EL (cell line): ENCODE data around the gene FERD3L.

Experiments used
- DNase-seq: peaks from one replicate; pipeline ENCODE4 v3.0.0-alpha.2; 2016

FERD3L gene

DNA sequence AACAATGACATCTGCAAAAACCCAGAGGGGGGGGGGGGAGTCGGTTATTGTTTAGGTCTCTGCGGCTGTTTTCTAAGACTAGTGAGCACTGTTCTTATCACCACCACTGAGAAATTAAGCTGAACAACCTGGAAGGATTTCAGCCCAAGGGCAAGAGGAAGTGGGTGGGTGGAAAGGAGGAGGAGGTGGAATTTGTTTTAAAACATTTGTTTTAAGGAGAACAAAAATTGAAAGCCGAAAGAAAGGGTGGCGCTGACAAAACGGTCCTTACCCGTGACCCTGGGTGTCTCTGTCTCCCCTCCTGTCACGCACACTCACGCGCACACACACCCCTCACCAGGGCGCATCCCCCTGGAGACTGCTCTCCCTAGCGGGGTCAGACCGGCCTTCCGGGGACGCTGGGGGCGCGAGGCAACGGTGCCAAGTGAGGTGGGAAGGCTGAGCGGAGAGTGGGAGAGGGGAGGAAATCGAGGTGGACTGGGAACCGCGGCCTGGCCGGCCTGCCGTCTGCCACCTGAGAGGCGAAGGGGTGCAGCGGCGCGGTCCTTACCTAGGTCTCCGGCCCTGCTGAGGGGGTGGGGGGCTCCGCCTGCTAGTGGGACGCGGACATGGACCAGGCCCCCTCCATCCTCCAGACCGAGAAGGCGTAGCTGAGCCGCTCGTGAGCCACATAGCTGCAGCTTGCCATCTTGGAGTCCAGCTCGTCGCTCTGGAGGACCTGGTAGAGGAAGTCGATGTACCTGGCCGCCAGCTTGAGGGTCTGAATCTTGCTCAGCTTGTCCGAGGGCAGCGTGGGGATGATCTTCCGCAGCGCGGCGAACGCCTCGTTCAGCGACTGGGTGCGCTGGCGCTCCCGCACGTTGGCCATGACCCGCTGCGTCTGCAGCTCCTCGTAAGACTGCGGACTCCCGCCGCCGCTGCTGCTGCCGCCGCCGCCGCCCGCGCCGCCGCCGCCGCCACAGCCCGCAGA lies 28.8 kb downstream of the FERD3L start:
- peak; percentile 63 for DNase-seq

DNA sequence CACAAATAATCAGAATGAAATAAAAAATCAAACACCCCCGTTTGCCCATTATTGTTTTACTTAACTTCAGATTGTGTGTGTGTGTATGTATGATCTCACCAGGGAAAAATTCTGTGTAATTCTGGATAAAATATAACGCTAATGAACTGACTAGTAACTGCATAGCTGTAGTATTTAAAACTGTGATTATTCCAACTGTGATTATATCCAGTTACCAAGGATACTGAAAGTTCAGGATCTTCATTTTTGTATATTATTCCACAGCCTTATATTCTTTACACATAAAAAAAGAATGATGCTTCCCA lies 30.7 kb downstream of the FERD3L start:
- peak; percentile 75 for DNase-seq

DNA sequence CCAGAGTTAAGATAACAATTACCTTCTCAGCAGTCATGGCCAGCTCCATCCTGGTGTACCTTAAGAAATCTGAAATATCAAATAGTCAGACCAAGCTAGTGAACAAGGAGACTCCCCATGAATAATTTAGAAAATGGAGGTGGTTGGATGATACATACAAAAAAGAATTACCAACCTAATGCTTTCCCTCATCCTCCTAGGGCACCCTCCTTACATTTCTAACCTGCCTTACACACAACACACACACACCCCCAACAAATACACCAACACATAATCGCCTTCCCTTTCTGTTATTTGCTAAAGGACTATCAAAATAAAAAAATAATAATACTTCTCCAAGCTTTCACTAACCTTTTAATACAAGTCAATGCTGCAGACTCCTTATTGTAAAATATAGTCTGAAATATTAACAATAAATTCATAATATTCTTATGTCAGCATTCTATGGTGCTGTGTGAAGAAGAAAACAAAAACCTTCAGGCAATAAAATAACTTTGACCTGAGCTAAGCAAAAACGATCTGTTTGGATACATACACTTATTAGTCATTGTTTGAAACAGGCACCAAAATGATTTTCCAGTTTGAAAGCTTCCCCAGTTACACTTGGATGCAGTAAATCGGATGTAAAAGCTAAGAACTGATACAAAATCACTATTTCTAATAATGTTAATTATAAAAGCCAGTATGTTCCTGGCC lies 31.2 kb downstream of the FERD3L start:
- DNase-seq: peak; percentile 68

DNA sequence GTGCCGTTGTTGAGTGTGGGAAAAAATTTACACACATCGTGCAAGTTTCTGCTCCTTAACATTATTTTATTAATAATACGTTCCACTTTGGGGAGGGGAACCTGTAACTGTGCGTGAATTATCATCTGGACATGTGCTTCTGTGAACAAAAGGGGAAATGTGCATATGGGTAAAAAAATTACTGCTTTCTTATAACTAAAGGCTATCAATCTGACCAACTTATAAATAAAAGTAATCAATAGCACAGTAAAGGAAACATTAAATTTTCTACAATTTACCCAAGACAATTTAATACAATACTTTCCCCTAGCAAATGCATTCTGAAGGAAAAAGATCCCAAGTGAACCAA lies 32.2 kb downstream of the FERD3L start:
- DNase-seq: no peak

DNA sequence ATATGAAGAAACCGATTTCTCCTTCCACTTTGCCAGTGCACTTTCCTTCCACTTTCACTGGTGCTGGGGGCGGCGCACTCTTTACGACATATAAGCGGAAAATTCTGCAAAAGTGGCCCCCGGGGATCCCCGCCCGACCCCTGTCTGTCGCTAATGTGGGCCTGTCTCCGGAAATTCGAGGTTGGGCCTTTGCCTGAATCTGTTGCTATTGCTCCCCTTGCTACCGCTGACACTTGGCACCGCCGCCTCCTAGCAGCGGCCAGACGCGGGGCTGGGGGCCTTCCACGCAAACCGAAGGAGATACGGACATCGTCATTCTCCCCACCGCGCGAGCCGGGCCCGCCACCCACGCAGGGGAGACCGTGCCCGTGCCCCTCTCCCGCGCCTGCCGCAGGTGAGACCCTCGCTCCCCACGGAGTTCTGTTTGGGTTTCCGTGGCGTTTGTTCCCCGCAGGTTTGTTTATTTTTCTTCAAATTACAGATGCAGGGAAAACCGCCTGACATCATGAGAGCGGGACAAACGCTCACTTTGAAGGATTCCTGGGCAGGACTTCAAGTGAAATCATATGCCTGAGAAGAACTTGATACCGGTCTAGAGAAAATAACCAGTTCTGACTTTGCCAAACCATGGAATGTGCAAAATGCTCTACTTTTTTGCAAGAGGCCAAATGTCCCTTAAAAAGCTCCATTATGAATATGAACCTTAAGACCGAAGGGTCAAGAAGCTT lies 32.8 kb downstream of the FERD3L start:
- peak; percentile 64 for DNase-seq

DNA sequence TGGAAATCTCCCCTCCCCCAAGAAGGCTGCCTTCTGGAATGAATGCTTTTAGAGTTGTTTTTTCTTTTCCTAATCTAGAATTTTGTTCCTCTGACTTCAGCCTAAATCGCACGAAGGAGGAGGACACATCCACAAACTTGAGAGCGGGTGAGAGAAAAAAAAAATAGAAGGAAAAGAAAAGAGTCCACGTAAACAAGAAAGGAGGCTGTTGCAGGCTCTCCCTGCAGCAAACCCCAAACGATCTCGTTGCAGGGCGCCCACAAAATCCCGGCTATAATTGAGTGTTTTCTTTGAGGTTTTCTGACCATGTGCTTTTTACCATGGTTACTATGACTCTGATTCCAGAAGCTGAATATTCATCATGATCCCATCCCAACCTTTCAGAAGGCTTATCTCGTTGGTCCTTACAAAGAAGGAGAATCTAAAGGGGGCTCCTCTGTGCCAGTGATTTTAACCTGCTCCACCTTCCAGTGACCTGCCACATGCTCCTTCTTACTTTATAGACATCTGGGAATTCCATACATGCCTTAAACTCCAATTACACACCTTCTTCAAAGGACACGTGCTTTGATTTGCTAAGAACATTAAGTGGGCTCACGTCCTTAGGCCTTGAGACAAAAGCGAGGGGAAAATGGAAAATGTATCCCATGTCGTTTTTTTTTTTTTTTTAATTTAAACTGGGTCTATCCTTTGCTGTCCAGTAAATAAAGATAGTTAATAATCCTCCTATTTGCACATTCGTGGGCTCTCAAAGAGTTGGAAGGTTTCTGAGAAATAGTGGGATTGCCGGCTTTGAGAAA lies 33.5 kb downstream of the FERD3L start:
- peak; percentile 62 for DNase-seq

DNA sequence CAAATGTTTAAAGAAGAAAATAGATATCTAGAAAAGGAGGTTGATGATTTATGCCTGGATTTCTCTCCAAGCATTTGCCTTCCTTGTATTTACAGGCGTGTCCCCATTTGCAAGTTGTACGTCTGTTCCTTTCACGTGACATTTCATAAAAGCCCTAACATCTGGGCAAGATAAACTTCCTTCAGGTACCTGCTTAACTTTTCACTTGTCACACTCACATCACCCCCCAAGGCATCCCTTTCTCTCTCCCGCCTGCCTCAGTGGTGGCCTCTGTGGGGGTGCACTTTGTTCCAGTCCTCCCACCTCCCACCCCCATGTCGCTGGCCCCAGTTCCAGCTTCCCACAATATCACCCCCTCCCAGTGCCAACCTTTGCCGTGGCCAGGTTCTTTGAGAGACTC lies 34.4 kb downstream of the FERD3L start:
- DNase-seq: peak; percentile 41

DNA sequence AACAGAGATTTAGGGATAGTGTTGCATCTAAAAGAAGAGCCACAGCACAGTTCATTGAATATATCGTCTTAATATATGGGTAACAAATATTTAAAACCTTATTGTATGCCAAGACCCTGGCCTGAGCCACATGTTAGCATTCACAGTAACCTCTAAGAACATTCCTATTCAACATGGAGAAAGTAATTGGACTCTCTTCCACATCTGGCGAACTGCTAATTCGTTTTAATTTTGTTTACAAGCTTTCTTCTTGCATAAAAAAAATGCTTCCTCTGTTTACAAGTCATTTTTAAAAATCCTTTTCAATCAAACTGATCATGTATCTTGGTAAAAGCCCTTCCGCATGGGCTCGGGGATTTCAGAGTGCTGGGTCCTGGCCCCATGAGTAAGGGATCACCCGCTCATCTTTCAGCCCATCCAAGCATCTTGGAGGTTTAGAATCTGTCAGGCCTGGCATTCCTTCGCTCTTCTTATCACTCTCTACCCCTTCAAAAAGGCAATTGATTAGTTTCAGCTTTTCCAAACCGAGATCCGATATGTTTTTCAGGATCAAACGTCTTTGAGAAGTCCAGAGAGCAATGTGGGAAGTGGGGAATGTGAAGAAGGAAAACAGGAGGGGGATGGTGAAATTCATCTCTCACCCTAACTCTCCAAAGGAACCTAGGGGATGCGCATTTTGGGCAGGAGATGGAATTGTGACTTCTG lies 35.0 kb downstream of the FERD3L start:
- peak; percentile 49 for DNase-seq

DNA sequence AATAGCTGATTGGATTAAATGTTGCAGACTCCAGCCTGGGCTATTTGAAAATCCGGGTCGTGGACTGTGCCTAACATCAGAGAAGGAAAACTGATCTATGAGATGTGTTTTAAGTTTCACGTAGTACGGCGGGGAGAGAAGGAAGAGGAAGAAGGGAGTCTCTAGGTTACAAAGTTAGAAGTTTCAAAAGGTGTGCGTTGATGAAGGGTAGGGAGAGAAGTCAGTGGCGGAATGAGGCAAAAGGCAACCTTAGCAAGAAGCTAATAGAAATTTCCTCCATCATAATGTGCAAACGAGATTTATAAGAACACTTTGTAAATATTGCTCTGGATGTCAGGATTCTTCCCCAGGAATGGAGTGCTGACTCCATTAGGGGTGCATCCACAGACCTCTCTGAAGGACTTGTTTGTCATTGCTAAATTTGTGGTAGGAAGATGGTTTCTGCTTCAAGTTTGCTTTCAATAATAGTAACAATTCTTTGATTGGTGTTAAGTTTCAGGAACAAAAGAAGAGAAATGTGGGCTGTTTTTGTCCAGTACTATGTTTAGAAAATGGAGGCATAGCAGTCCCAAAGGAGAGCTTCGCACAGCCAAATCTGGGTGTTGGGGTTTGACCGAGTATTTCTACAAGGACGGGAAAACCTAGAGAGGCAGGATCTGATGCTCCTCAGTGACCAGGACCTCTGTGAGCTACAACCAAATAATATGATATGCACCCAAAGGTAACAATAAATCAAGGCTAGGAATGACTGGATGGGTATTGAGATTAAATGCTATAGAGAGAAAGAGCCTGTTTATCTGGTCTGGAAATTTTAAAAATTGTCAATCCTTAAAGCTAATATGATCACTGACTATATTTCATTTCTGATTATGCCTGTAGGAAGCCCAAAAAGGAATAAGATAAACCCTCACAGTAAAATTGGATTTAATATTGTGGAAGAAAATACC lies 35.9 kb downstream of the FERD3L start:
- peak; percentile 40 for DNase-seq

DNA sequence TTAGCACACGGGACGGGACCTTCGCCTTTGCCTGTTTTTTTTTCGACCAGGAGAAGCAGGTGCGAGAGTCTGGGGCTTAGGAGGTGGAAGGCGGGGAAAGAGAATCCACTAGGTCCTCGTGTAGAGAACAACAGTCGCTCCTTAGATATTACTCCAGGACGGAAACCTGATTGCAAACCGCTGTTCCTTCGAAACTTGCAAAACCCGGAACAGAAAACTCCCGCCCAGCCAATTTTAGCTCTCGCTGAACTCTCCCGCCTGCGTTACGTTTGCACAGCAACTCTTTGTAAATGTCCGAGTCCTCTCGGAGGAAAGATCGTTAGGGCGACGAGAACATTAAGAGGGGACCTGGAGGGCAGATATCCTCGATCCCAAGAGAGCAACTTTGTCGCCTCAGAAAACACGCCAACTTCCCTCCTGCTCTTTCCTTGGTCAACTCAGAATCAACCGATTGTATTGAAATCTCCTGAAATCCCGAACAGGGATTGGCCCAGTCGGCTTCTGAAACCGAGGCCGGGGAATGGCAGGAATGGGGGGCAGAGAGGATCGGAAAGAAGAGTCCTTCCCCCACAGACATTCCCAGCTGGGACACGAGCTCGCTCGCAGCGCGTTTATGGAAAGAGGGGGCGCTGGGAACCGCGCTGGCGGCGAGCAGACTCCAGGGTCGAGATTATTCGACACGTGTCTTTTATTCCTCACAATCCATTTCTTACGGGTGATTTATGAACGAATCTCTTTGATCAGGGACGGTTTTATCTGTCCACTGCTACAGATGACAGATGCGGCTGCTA lies 37.7 kb downstream of the FERD3L start:
- peak; percentile 86 for DNase-seq

DNA sequence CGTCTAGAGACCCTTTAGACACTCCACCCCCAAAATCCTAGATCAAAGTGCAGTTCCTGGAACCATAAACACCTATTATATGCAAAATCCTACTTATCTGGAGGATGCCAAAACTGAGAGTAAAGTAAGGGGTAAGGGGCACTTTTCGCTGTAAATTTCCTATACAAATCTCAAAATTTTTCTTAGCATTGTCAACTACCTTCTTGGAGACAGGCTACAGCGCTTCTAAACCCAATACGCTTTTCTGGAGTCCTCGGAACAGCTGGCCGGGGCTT lies 38.2 kb downstream of the FERD3L start:
- no peak for DNase-seq

DNA sequence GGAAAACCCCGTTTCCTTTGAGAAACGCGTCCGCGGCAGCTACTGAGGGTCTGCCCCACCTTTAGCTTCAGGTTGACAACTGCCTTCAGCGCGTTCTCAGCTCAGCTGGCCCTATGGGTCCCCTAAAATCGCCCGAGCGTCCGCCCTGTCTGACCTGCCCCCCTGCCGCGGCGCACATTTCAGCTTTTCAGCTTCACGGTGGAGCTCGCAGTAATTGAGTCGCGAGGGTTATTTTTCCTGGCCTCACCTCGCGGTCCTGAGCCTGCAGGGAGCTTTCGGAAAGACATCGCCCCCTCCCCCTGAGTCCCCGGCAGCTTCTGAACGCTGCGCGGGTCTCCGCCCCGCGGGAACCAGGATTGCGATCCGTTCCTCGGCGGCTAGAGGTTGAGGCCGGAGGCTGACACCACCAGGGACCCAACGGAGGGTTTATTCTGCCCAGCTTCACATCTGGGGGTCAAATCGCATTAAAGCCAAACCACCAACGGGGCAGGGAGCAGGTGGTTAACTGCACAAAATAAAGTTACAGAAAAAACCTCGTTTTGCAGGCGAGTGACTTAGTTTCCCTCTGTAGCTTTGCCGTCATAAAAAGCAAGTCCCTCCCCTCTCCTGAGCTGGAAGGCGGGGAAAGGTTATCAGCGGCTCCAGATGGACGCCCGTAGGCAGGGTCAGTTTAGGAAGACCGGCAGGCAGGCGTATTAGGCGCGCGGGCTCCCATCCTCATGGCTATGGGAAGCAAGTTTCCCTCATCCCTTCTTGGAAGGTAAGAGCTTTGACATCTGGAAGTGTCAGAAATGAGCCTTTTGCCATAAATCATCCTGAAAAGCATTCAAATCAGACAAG lies 38.8 kb downstream of the FERD3L start:
- peak; percentile 67 for DNase-seq

DNA sequence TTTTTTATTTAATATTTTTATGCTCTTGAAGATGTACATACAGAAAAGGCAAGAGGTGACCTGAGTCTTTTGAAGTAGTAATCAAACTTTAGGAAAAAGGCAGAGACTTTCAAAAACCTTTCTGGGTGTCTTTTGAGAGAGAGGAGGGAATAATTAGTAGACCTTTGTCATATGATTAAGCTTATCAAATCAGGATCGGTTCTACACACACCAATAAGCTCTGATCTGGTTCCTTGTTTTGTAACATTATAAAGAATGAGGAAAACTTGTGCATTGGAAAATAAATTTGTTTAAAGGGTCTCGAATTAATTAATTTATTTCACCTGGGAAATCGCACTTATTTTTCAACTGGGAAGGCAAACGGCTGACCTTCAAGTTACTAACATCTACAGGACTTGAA lies 39.7 kb downstream of the FERD3L start:
- peak; percentile 30 for DNase-seq

DNA sequence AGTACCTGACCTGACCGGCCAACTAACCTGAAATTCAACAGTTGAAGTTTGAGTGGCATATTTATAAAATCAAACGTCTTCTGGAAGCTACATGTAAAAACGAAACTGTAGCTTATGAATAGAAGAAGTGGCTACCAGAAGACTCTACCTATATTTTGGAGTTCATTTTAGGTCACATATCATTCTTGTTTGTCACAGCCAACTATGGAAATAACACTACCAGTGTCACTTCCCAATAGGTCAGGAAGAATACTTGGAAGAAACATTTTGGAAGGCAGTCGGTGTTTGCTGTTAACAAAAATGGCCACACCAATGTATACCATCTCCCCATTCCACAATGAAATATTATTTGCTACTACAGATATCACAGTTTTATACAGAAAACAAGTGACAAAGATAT lies 40.4 kb downstream of the FERD3L start:
- DNase-seq: peak; percentile 37

DNA sequence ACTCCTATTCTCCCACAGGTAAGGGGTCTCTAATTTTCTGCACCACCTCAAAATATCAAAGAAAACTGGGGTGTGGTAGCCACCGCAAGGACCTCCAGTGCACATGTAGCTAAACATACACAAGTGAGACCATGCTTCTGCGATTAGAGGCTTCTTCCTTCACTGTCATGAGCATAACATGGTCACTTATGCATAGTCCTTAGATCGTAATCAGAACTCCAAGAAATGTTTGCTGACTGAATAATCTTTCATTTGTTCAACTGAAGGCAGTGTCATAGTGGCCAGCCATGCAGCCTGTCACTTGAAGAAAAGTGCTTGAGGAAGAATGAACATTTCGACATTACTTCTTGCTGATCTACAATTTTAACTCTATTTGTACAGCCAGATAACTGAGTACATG lies 42.3 kb downstream of the FERD3L start:
- DNase-seq: peak; percentile 78

DNA sequence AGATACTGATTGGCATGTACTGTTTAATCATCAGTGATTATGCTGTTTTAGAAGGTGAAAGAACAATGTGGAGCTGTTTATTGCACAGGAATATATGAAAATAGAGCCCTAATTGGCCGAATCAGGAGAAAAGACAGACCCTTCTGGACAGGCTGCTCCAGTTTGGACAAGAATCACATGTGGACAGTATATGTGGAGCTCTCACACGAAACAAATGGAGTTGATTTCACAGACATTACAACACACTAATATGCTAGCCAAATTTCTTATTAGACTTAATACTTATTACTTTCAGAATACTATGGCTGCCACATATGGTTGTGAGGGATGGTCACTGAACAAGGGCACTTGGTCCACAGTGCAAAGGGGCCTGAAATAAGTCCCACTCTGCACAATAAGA lies 43.3 kb downstream of the FERD3L start:
- peak; percentile 32 for DNase-seq

DNA sequence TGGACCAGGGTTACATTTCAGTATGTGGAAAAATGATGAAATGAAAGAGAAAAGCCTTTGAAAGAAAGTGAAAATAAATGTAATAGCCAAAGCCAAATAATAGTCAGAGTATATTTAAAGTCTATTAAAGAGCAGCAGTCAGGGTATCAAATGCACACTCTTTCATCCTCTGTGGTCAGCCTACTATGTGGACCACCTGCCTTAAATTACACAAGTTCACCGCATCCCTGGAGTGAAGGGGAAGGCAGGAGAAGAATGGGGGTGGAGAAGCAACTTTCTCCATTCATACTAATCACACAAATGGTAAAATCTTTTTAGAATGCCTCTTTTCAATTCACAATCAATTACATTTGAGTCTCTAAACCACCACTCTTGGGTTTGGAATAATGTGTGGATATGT lies 43.7 kb downstream of the FERD3L start:
- peak; percentile 16 for DNase-seq

DNA sequence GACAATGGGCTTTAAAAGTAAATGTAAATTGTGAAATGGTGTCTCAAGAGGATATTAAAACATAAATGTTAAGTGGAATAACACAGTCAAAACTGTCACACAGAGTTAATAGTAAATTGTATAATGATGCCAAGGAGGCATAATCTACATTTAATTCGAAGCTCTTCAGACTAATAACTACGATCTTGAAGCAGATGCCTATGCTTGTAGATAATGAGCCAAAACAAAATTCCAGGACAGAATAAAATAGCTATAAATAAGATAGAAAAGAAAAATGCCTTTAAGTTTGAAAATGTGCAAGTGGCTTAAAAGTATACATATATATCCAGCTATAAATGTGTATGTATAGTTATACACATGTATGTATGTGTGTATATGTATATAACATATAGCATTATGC lies 45.3 kb downstream of the FERD3L start:
- peak; percentile 13 for DNase-seq

DNA sequence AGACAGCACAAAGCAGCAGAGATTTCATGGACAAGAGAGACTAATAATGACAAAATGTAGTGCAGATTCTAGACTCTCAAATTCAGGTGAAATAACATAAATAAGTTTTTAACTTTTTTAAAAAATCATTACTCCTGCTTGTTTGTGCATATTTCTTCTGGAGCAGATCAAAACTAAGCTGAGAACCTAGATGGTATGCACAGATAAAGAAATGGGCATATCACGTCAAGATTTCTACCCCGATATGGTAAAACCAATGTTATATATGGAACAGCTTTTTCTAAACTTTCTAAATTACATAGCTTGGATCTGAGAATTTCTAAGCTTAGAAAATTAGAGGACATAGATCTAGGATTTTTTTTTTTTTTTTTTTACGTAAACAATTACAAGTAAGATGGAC lies 46.0 kb downstream of the FERD3L start:
- DNase-seq: peak; percentile 20

DNA sequence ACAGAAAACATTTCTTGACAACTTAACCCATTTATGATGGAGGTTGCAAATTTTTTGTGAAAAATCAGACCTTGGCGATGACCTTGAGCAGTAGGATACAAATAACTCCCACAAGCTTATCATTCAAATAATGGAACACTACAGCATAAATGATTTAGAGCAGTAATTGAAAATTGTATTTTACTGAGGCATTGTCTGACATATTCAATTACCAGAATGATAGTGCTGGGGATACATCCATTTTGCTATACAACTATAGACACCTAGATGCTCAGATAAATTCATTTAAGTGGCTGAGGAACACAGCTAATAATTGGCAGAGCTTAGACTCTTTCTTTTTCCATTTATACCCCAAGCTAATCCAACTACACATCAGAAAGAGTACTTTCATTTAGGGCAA lies 46.7 kb downstream of the FERD3L start:
- DNase-seq: peak; percentile 8
